H9 (cell line): ENCODE data around the gene HDAC2. TPM values are rescaled to one million over a fixed set of nuclear protein-coding genes. Genes with fewer than 3 reads are reported as not detected.

Source experiments
- DNase-seq: peaks from one replicate; pipeline ENCODE4 v3.0.0-alpha.2; 2017
- H2AFZ ChIP-seq: one replicate; pipeline ENCODE4 v1.6.1; 2013; ENCODE audit warnings: mild to moderate bottlenecking, low read length, control low read depth, moderate library complexity
- H2AK5ac ChIP-seq: 2 replicates; pipeline ENCODE4 v1.6.1; 2013; ENCODE audit warnings: low read length, control low read depth, mixed read lengths; ENCODE audit not compliant: insufficient read length
- H2BK120ac ChIP-seq: one replicate; pipeline ENCODE4 v1.6.1; 2013; ENCODE audit warnings: low read depth, mild to moderate bottlenecking, low read length, control low read depth, inconsistent platforms; ENCODE audit not compliant: poor library complexity, severe bottlenecking
- H2BK12ac ChIP-seq: 2 replicates; pipeline ENCODE4 v1.6.1; 2013; ENCODE audit warnings: low read length, control low read depth, mixed read lengths, low read depth; ENCODE audit not compliant: insufficient read length
- H2BK15ac ChIP-seq: 2 replicates; pipeline ENCODE4 v1.6.1; 2013; ENCODE audit warnings: low read depth, low read length, control low read depth
- H2BK20ac ChIP-seq: one replicate; pipeline ENCODE4 v1.6.1; 2013; ENCODE audit warnings: low read depth, mild to moderate bottlenecking, low read length, control low read depth, inconsistent platforms; ENCODE audit not compliant: poor library complexity, severe bottlenecking
- H2BK5ac ChIP-seq: 2 replicates; pipeline ENCODE4 v1.6.1; 2013; ENCODE audit warnings: low read length, control low read depth, mixed read lengths; ENCODE audit not compliant: insufficient read length
- H3K14ac ChIP-seq: 2 replicates; pipeline ENCODE4 v1.6.1; 2013; ENCODE audit warnings: low read length, control low read depth; ENCODE audit not compliant: insufficient read depth
- H3K18ac ChIP-seq: 2 replicates; pipeline ENCODE4 v1.6.1; 2013; ENCODE audit warnings: low read depth, mild to moderate bottlenecking, mixed read lengths, low read length, control low read depth; ENCODE audit not compliant: insufficient read length
- H3K23ac ChIP-seq: 2 replicates; pipeline ENCODE4 v1.6.1; 2013; ENCODE audit warnings: low read length, control low read depth, mixed read lengths, low read depth; ENCODE audit not compliant: insufficient read length
- H3K23me2 ChIP-seq: 2 replicates; pipeline ENCODE4 v1.6.1; 2013; ENCODE audit warnings: low read depth, mild to moderate bottlenecking, mixed read lengths, low read length, control low read depth; ENCODE audit not compliant: insufficient read length, poor library complexity, severe bottlenecking
- H3K27ac ChIP-seq: 2 replicates; pipeline ENCODE4 v1.5.1; 2013; ENCODE audit warnings: low read length, control low read depth, mixed read lengths, low read depth; ENCODE audit not compliant: insufficient read length
- H3K27me3 ChIP-seq: 2 replicates; pipeline ENCODE4 v1.6.1; 2013; ENCODE audit warnings: low read length, control low read depth, inconsistent platforms; ENCODE audit not compliant: insufficient read depth
- H3K4ac ChIP-seq: 2 replicates; pipeline ENCODE4 v1.6.1; 2013; ENCODE audit warnings: low read depth, mild to moderate bottlenecking, control low read depth, inconsistent platforms, low read length, moderate library complexity
- H3K4me1 ChIP-seq: 2 replicates; pipeline ENCODE4 v1.6.1; 2013; ENCODE audit warnings: low read length, control low read depth, inconsistent platforms; ENCODE audit not compliant: insufficient read depth
- H3K4me2 ChIP-seq: 2 replicates; pipeline ENCODE4 v1.6.1; 2013; ENCODE audit warnings: low read length, control low read depth, mixed read lengths; ENCODE audit not compliant: insufficient read length, insufficient read depth
- H3K56ac ChIP-seq: 2 replicates; pipeline ENCODE4 v1.6.1; 2013; ENCODE audit warnings: low read depth, mild to moderate bottlenecking, mixed read lengths, low read length, control low read depth; ENCODE audit not compliant: insufficient read length
- H3K79me1 ChIP-seq: 2 replicates; pipeline ENCODE4 v1.6.1; 2013; ENCODE audit warnings: low read depth, mild to moderate bottlenecking, moderate library complexity, low read length, control low read depth, inconsistent platforms; ENCODE audit not compliant: insufficient read depth, poor library complexity, severe bottlenecking
- H3K79me2 ChIP-seq: 2 replicates; pipeline ENCODE4 v1.6.1; 2013; ENCODE audit warnings: low read length, control low read depth, inconsistent platforms; ENCODE audit not compliant: insufficient read depth
- H3K9ac ChIP-seq: 2 replicates; pipeline ENCODE4 v1.6.1; 2013; ENCODE audit warnings: low read length, control low read depth, mixed read lengths; ENCODE audit not compliant: insufficient read length; ENCODE audit errors: extremely low read depth
- H3K9me3 ChIP-seq: one replicate; pipeline ENCODE4 v1.6.1; 2013; ENCODE audit warnings: low read depth, low read length, inconsistent platforms; ENCODE audit not compliant: control insufficient read depth
- H3T11ph ChIP-seq: one replicate; pipeline ENCODE4 v1.6.1; 2013; ENCODE audit warnings: mild to moderate bottlenecking, low read length, control low read depth, inconsistent platforms
- H4K20me1 ChIP-seq: one replicate; pipeline ENCODE4 v1.6.1; 2013; ENCODE audit not compliant: control insufficient read depth, insufficient read length, insufficient read depth
- H4K5ac ChIP-seq: 2 replicates; pipeline ENCODE4 v1.6.1; 2013; ENCODE audit warnings: low read depth, mild to moderate bottlenecking, mixed read lengths, low read length, control low read depth; ENCODE audit not compliant: insufficient read length
- H4K8ac ChIP-seq: replicated peaks from 2 replicates; pipeline ENCODE4 v1.6.1; 2013; ENCODE audit warnings: low read length, control low read depth, mixed read lengths, low read depth; ENCODE audit not compliant: insufficient read length
- H4K91ac ChIP-seq: 2 replicates; pipeline ENCODE4 v1.6.1; 2013; ENCODE audit warnings: low read depth, mild to moderate bottlenecking, moderate library complexity, mixed read lengths, low read length, control low read depth; ENCODE audit not compliant: insufficient read length
- H3K27ac Mint-ChIP-seq, 3 experiments: 2 replicates in 2 of 3; 3 replicates in 1 of 3; pipeline ENCODE4 v1.8.0; 2020 to 2021; ENCODE audit warnings: mixed read lengths in 3 of 3, mild to moderate bottlenecking in 1 of 3, moderate library complexity in 1 of 3
- H3K27me3 Mint-ChIP-seq: 2 replicates; pipeline ENCODE4 v1.8.0; 2021; ENCODE audit warnings: low read depth, mild to moderate bottlenecking, moderate library complexity, mixed read lengths
- H3K36me3 Mint-ChIP-seq, 3 experiments: 2 replicates in 2 of 3; 3 replicates in 1 of 3; pipeline ENCODE4 v1.8.0; 2020 to 2021; ENCODE audit warnings: low read depth in 3 of 3, mixed read lengths in 3 of 3; ENCODE audit not compliant: insufficient read depth in 1 of 3
- H3K4me1 Mint-ChIP-seq, 2 experiments: 2 replicates each; pipeline ENCODE4 v1.8.0; 2020; ENCODE audit warnings: mixed read lengths in 2 of 2
- H3K4me3 Mint-ChIP-seq, 2 experiments: 2 replicates in 1 of 2; 3 replicates in 1 of 2; pipeline ENCODE4 v1.8.0; 2020 to 2021; ENCODE audit warnings: mild to moderate bottlenecking in 2 of 2, mixed read lengths in 2 of 2, moderate library complexity in 1 of 2
- H3K9me3 Mint-ChIP-seq, 2 experiments: 2 replicates in 1 of 2; 3 replicates in 1 of 2; pipeline ENCODE4 v1.8.0; 2020; ENCODE audit warnings: mild to moderate bottlenecking in 2 of 2, mixed read lengths in 2 of 2, moderate library complexity in 1 of 2
- CTCF ChIP-seq: fragments of 200-600 bp; sonication (generic); conservative IDR thresholded peaks from 3 replicates; pipeline ENCODE4 v1.8.0; 2021; ENCODE audit warnings: antibody characterized with exemption, mild to moderate bottlenecking
- total RNA-seq: library from RNA; stranded (reverse); gene quantifications from 2 replicates; pipeline ENCODE4 v1.2.1, GENCODE V29; 2021

HDAC2 gene
- total RNA-seq, 1 experiment from 2014 or later: 330 TPM

- Mint-ChIP-seq H3K4me3 (no peak overlapping the region), H3K27ac (no peak overlapping the region), H3K36me3 (peaks cover 0 to 4% (median 0%) of the 10 kb centered on the region in 3 experiments; a peak in 2 of 7 replicates), H3K9me3 (peaks cover 9 to 22% of the 10 kb centered on the region in 2 experiments), H3K4me1 (peaks cover 12 to 14% of the 10 kb centered on the region in 2 experiments), H3K27me3 (no peaks in the 10 kb centered on the region)
- no peak overlapping the region for H2BK12ac ChIP-seq
- no peaks in the 10 kb centered on the region for H3K27me3 ChIP-seq
- no peak overlapping the region for H3K27ac ChIP-seq
- H4K8ac ChIP-seq: no peak overlapping the region
- no peaks in the 10 kb centered on the region for H3K79me2 ChIP-seq
- no peak for TF ChIP-seq CTCF
- H3K14ac ChIP-seq: no peak overlapping the region
- H3K18ac ChIP-seq: no peak overlapping the region
- H2BK120ac ChIP-seq: no peak overlapping the region
- no peak overlapping the region for H3K4me2 ChIP-seq
- H4K5ac ChIP-seq: no peak overlapping the region
- H4K20me1 ChIP-seq: no peaks in the 10 kb centered on the region
- no peak overlapping the region for H3K9ac ChIP-seq
- H3K23ac ChIP-seq: no peak overlapping the region
- no peak overlapping the region for H2AK5ac ChIP-seq
- no peak overlapping the region for H4K91ac ChIP-seq
- H3K4ac ChIP-seq: no peak overlapping the region
- H2BK20ac ChIP-seq: no peak overlapping the region
- no peaks in the 10 kb centered on the region for H3K9me3 ChIP-seq
- H3T11ph ChIP-seq: no peak overlapping the region
- no peaks in the 10 kb centered on the region for H3K4me1 ChIP-seq
- no peak overlapping the region for H2AFZ ChIP-seq
- H2BK15ac ChIP-seq: no peak overlapping the region
- no peak overlapping the region for H3K56ac ChIP-seq
- DNase-seq: no peak
- no peak overlapping the region for H2BK5ac ChIP-seq
- no peaks in the 10 kb centered on the region for H3K79me1 ChIP-seq
- no peaks in the 10 kb centered on the region for H3K23me2 ChIP-seq
Observed at GRCh38 chr6:113893451-113893850, 77.5 kb downstream of the HDAC2 start.
